GM10248 (cell line): ENCODE measurements around the gene DAZAP1.

Source experiments
- CTCF ChIA-PET: fragments of 300-600 bp; sonication (Branson Sonifier 250); formaldehyde crosslinking; extraction: SDS; loops from one replicate; lab custom pipeline; 2021; ENCODE audit warnings: antibody characterized with exemption; lab: Yijun Ruan, JAX
- POLR2A ChIA-PET: fragments of 350-650 bp; sonication (Branson Sonifier 250); formaldehyde crosslinking; extraction: SDS; loops from one replicate; lab custom pipeline; 2020; ENCODE audit warnings: antibody characterized with exemption; lab: Yijun Ruan, JAX
- DNase-seq: peaks from one replicate; pipeline ENCODE4 v3.0.0; 2012; ENCODE audit errors: extremely low spot score
- TF ChIP-seq, protein P1 (sequence below): IDR thresholded peaks from 2 replicates; pipeline ENCODE4 v1.5.1; 2012; ENCODE audit warnings: mild to moderate bottlenecking, low read depth; ENCODE audit errors: extremely low read depth, missing control alignments, control extremely low read depth

Gene DAZAP1

GRCh38 chr19:1401889-1402217, 5.5 kb upstream of the DAZAP1 start:
- CTCF ChIA-PET, result interaction anchor here (1.3 kb wide), 1 partner anchor 122 kb away, joined by 6 read pairs; no protein-coding TSS in a partner anchor
- DNase-seq, result no peak
- POLR2A ChIA-PET, result no interaction called here
- TF ChIP-seq, protein P1, sequence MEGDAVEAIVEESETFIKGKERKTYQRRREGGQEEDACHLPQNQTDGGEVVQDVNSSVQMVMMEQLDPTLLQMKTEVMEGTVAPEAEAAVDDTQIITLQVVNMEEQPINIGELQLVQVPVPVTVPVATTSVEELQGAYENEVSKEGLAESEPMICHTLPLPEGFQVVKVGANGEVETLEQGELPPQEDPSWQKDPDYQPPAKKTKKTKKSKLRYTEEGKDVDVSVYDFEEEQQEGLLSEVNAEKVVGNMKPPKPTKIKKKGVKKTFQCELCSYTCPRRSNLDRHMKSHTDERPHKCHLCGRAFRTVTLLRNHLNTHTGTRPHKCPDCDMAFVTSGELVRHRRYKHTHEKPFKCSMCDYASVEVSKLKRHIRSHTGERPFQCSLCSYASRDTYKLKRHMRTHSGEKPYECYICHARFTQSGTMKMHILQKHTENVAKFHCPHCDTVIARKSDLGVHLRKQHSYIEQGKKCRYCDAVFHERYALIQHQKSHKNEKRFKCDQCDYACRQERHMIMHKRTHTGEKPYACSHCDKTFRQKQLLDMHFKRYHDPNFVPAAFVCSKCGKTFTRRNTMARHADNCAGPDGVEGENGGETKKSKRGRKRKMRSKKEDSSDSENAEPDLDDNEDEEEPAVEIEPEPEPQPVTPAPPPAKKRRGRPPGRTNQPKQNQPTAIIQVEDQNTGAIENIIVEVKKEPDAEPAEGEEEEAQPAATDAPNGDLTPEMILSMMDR, result no peak

- ChIA-PET POLR2A (interaction anchor here (0.6 kb wide), 1 partner anchor 47 kb away, joined by 8 read pairs; no protein-coding TSS in a partner anchor), CTCF (interaction anchor here (0.9 to 1.3 kb wide), 2 partner anchors 50 to 123 kb away, joined by 3 to 6 read pairs; no protein-coding TSS in a partner anchor)
- no peak for DNase-seq
- TF ChIP-seq, protein P1, result no peak
These were observed 4.8 kb upstream of the DAZAP1 start for GRCh38 chr19:1402411-1403070.

DNA sequence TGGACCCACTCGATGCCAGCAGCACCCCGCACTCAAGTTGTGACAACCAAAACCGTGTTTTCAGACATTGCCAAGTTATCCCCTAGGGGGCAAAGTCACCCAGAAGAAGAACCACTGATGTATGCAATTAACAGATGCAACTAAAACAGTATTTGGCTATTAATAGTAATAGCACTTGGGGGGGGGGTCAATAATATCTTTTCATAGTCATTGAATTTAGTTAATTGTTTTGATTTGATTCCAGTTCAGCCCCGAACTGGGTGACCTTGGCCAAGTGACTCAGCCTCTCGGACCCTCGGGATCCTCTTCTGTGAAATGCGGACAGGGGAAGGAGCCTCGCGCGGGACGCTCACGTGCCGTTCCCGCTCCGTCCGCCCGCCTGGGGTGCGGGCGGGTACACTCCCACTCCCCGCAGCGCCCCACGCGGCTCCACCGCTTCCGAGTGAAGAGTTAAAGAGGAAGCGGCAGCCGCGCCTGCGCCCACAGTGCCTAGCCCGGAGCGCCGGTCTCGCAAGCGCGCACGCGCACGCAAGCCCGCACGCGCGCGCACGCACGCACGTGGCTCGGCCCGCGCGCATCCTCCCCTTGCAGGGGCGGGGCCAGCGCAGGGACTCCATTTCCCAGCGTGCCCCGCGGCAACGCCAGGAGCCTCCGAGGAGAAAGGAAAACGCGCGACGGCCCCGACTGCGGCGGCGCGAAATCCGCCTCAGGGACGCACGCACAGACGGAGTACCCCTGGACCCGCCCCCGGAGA, 435 bp upstream of the DAZAP1 start:
- TF ChIP-seq, protein P1, result peak; percentile 50
- POLR2A ChIA-PET, result no interaction called here
- DNase-seq, result peak; percentile 98
- CTCF ChIA-PET, result no interaction called here

- TF ChIP-seq, protein P1, result no peak
- peak; percentile 64 for DNase-seq
- POLR2A ChIA-PET, result no interaction called here
- CTCF ChIA-PET, result interaction anchor here (1.0 to 1.2 kb wide), 2 partner anchors 10 to 29 kb away, joined by 3 read pairs; no protein-coding TSS in a partner anchor
These were observed 1.2 kb downstream of the DAZAP1 start for GRCh38 chr19:1408300-1409203.

- POLR2A ChIA-PET, result interaction anchor here (0.7 to 1.3 kb wide), 3 partner anchors 9 to 147 kb away, joined by 3 to 4 read pairs (median 4); no protein-coding TSS in a partner anchor
- CTCF ChIA-PET, result interaction anchor here (0.9 to 1.2 kb wide), 4 partner anchors 10 to 130 kb away, joined by 3 read pairs; no protein-coding TSS in a partner anchor
- TF ChIP-seq, protein P1, result no peak
- no peak for DNase-seq
These were observed 2.0 kb downstream of the DAZAP1 start for GRCh38 chr19:1409204-1410005.
